Occipital lobe (tissue), 2 donors: ENCODE data around the gene HFE. TPM values are rescaled to one million over a fixed set of nuclear protein-coding genes. Genes with fewer than 3 reads are reported as not detected.

Source experiments
- DNase-seq: peaks from one replicate; lab custom pipeline; 2025; lab: John Stamatoyannopoulos, UW
- total RNA-seq: library from RNA; depleted of rRNA; stranded (reverse); fragments of >200 nt; gene quantifications from one replicate; pipeline ENCODE4 v1.2.3, GENCODE V29; 2014

HFE gene
- total RNA-seq, 1 donor from 2014 or later, result 1.1 TPM

DNA sequence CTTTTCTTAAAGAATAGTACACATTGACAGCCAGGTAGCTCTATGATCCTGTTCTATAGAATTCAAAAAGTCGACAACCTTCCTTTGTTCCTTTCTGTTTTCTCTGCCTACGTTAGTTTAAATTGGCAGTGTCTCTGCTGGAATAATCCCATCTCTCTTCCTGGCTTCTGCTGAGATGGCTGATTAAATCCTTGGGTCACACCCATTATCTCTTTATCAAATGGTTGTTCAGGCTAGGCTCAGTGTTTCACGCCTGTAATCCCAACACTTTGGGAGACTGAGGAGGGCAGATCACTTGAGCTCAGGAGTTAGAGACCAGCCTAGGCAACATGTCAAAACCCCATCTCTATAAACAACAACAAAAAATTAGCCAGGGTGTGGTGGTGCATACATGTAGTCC, 44.4 kb downstream of the HFE start:
- no peak for DNase-seq

DNA sequence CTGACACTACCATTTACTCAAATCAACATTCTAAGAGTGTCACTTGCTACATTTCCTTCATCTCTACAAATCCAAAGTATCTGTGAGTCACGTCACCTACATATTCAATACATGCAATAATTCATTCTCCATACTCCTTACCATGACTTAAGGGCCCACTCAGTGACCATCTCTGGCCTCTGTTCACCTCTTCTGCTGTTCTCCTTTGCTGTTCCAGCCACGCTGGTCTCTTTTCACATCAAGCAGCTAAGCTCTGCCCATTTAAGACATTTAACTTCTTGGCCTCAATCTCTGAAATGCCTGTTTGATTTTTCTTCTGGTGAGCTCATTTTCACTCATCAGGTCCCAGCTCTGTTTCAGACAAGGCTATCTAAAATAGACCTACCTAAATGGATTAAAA, 46.5 kb downstream of the HFE start:
- no peak for DNase-seq

DNA sequence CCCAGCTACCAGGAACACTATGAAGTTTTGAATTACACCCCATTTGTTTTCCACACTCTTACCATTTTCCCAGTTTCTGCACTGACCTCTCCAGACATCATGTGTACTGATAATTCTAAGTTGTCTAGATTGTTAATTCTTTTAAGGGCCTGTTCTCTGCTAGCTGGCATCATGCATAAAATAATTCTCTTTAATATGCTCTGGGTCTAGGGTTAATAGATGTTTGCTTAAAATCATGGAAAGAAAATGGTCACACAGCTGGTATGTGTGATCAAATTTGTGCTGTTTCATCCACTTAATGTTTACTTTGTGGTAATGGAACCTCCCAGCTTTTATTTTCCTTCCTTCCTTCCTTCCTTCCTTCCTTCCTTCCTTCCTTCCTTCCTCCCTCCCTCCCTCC, 49.1 kb downstream of the HFE start:
- no peak for DNase-seq

DNA sequence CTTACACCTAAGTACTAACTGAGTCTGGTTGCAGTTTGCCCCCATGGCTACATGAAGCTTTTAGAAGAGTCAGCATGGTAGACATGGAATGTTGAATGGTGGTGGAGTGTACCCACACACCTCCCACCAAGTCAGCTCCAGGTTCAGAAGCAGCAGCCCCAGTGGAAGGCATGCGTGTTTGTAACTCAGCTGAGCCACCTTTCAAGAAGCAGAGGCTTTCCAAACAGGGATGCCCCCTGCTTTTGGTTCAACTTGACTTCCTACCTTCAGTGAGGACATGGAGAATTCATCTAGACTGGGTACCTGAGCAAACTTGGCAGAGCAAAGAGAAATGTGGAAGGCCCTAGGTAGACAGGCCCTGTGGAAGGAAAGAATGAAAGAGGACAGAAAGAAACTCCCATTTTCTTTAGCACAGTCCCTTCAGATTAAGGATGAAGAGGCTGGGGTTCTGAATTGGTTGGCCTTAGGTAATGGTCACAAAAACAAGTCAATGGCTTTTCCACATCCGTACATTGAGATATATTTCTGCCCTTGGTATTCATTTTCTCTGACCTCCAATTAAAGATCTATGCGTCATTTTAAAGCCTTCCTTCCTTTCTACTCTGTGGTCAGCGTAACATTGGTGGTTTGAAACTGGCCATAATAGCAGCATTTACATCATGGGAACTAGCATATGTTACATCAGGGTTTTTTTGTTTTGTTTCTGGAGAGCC, 53.2 kb downstream of the HFE start:
- no peak for DNase-seq

DNA sequence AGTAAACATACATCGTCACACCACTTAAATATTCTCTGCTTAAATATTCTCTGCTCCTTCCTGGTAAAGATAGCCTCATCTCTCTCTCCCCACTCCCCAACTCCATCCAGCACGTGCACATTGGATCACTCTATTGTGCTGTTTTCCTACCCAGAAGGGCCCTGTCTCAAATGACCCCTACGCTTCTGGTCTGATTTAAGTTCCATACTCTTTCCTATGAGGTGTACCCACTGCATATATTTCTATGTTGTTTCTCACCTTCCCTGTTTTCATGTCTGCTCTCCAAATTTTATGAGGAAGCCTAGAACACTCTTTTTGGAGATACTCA, 53.7 kb downstream of the HFE start:
- DNase-seq, result no peak

DNA sequence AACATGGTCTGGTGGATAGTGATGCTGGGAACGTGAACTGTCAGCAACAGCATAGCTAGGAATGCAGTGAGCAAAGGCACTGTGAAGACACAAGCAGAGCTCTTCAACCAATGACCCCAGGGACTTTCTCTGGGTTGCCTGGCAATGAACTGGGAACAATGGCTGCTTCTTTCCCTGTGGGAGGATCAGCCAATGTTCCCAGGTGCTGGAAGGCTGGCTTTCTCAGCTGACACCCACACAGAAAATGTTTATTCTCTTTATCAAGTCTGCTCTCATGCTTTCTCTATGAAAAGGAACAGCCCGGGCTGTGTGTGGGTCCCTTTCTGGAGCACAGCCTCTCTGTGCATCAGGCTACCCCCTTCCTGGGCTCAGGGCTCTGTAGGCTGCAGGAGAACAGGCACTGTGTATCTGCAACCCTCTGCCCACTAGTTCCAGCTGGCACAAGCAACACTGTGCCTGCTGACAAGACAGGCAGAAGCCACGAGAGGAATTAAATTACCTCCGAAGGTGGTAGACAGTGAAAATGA, 54.2 kb downstream of the HFE start:
- peak; percentile 67 for DNase-seq

DNA sequence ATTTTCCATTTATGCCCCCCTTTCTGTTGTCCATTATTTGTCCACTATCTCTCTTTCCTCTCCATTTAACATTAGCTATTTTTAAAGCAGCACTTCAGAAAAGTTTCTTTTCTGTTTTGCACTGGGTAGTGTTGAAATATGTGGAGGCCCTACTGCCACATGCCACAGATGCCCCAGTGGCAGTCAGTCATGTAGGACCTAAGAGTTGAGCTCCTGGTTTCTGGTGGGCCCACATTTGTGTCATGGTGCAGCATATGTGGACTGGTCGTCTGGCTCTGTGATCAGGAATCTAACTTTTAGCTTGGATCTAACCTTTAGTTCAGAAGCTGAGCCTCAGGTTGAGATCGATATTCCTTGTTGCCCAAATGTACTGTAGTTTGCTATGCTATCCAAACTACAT, 54.8 kb downstream of the HFE start:
- no peak for DNase-seq

Other genes starting within 250 kb of the HFE start
- not detected for gene SLC17A3, start 213.2 kb upstream of the HFE start, total RNA-seq
- not detected for gene SLC17A2, start 156.7 kb upstream of the HFE start, total RNA-seq
- gene TRIM38, start 124.6 kb upstream of the HFE start, total RNA-seq, result 0.47 TPM